HT1080 (cell line): Measurements from ENCODE around the gene ENOX2. TPM values are rescaled to one million over a fixed set of nuclear protein-coding genes. Genes with fewer than 3 reads are reported as not detected.

Experiments
- DNase-seq: peaks from one replicate; pipeline ENCODE4 v3.0.0-alpha.2; 2015; ENCODE audit warnings: low read depth
- total RNA-seq: library from RNA; depleted of rRNA; stranded (reverse); fragments of >200 nt; shearing (Covaris generic); gene quantifications from 2 replicates; pipeline ENCODE4 v1.2.3, GENCODE V29; 2014; rRNA removed

Gene ENOX2
- total RNA-seq, 1 experiment from 2014 or later = 14.1 TPM

DNA sequence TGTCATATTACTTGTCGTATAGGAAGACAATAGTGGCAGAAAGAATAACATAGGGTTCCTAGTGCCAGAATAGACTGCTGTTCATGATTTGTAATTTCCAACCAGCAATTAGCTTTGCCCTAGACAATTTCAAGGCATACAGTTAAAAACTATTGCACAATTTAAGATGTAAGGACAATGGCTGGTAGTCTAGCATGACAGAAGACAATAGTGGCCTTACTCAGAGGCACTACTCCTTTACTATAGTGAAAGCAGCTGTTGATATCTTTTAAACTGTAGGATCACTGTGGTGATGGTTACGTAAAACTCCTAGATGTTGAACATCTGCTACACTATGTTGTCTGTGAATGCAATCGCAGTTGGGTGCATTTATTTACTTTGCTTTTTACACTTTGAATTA, 266.7 kb downstream of the ENOX2 start:
- no peak for DNase-seq

DNA sequence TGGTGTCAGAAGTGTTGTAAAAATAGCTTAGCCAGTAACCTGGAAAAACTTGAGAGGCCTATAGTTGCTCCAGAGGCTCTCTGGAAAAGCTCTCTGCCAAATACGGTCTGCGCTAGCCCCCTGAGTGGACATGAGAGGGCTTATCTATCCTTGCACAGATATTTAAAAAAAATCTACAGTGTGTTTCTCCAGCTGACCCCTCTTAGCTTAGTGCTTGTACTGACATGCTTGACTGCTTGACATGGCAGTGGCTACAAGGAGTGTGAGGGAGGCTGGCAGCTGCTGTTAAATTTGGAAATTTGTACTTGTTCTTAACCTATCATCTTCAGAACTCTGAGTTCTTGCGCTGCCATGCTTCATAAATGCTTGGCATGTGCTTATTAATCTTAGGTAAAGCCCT, 272.0 kb downstream of the ENOX2 start:
- DNase-seq = no peak

DNA sequence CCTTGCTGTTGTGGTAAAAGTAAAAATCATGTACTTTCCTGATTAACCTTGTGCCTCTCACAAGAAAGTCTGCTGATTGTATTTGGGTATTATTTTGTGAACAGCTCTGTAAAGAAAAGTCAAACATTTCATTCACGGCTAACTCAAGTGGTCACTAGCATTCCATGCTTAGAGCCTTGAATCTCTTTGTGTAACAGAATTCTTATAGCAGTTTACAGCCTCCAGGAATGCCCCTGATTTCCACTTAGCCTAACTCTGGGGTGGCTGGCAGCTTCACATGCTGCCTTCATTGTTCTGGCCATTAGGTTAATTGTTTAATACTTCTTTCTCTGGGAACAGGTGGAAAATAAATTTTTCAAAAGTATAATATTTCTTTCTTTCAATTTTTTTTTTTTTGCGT, 274.5 kb downstream of the ENOX2 start:
- DNase-seq = no peak

DNA sequence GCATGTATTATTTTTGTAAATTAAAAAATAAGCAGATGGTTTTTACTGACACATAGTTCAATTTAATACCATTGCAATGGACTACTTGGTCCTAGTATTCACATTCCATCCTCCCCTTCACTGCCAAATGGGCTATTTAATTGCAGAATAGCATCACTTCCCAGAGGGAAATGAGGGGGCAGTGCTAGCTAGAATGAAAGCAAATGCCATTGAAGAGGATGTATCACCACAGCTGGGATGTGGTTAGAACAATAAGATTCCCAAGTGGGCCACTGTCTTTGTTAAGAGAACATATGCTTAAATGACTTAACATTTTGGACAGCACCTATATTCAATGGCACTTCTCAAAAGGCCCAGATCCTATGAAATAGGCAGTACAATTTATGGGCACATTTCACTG, 276.5 kb downstream of the ENOX2 start:
- peak; percentile 1 for DNase-seq

DNA sequence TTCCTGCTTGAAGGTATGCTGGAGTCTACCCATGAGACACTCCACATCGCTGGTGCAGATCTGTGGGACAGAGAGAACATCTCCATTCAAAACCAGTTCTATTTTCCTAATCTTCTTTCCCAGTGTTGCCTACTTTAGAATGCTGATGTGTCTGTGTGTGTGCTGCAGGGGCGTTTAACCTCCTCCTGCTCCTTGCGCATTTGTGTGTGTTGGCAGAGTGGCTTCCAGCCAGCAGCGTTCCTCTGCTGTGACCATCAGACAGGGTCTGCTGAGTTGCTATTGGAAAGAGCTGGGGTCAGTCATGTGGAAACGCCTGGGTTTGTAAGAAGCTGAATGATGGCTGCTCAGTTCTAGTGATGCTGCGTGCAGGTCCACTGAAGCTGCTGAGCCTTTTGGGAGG, 277.6 kb downstream of the ENOX2 start:
- DNase-seq = no peak

DNA sequence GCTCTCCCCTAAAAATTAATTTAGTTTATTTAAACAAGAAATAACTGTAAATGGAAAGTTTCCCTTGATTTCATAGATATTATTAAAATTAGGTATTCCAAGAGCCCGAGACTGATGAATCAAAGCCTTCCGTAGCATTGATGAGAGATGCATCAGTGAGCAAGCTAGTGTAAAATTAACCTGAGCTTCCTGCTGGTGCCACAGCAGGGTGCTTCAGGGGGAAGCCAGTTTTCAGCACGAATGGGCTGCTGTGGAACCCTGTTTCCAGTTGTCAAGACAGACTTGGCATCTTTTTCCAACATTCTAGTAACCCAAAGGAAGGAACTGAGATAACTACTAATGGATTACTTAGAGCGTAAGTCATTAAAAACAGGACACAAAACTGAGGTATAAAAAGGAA, 279.5 kb downstream of the ENOX2 start:
- DNase-seq = no peak

DNA sequence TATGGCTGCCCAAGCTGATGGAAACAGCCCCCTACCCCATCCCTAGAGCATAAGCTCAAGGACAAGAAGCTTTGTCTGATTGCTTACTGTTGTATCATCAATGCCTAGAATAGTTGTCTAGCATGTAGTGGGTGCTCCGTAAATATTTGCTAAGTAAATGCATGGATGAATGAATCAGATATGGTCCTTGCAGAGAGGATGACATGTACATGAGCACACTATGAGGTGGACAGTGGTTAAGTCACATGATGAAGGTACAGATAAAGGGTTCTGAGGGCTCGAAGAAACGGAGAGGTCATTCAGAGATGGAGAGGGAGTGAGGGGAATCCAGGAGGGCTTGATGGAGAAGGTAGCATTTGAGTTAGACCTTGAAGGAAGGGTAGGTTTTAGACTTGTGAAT, 287.1 kb downstream of the ENOX2 start:
- peak; percentile 0 for DNase-seq

DNA sequence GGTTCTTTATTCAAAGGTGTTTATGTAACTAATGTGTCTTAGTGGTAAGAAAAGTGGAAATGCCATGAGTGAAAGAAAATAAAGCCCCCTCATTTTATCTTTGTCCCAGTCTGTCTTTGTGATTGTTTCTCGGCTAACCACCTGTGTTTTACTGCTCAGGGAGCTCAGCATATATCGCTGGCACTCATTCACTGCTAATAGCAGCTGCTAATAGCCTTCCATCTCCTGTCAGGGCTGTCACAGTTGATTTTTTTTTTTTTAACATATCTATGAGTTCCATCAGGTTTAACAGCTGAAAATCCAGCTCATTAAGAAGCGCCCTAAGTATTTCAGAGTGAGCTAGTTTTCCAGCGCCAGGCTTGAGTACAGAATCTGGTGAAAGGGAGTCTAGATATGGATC, 295.6 kb downstream of the ENOX2 start:
- no peak for DNase-seq

DNA sequence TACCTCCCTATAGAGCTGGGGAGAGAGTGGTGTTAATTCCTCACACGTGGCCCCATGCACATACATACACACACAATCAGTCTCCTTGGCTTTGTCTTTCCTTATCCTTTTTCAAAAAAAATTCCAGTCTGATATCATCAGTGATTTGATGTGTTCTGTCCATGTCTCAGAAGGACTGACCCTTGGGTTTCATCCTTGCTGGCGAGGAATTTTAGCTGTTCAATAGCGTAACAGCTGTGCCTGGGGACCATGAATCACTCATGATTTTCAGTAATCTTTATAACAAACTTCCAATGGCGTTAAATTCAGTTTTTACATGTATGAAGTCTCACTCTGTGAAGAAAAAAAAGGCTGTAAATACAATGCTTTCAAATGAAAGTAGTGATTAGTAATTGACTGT, 296.6 kb downstream of the ENOX2 start:
- no peak for DNase-seq

DNA sequence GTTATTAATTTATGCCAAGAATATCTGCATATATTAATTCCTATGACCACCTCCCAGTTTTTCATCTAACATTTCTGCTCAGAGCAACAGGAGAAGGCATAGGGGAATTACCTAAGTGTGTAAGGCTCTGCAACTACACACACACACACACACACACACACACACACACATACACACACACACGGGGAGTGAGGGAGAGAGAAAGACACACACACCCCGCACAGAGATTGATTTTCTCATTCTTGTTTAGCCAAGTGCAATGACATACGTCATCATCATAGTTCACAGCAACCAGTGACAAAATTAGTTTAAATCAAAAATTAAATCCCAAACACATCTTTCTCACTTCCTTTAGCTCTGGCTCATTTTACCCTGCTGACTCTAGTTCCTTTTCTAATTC, 298.1 kb downstream of the ENOX2 start:
- DNase-seq = no peak

DNA sequence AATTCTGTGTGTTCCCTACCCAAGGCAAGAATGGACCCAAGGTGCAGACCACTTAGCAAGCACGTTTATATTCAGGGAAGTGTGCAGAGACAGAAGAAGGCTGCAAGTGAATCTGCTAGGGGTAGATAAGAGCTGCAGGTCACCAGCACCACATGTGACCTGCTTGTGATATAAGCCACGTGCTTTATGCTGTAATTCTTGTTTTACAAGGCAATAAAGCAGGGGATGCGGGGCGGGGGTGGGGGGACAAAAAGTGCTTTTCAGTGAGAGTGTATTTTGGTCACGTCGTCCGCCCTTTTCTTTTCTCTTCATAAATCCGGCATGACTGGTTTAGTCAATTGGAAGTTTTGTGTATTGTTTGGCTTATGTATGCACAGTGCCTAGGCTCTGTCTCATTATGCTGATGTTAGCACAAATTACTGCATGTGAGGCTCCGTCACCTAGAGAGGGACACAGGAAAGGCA, 308.5 kb downstream of the ENOX2 start:
- DNase-seq = no peak

DNA sequence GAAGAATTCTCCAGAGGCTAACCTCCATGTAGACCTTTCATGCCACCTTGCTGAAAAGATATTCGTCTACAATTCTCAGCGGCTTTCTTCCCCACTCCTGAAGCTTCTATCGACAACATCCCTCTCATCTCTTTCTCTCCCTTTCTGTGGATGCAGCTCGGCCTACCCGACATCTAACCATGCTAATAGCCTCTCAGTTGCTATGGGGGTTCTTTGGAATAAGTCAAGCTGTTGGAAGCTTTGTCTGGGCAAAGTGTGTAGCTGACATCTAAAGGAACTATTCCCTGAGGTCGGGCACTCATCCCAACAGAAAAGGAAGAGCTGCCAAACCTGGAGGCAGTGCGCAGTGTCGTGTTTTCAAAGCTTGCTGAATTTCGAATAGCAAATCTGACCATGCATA, 309.1 kb downstream of the ENOX2 start:
- DNase-seq = no peak

DNA sequence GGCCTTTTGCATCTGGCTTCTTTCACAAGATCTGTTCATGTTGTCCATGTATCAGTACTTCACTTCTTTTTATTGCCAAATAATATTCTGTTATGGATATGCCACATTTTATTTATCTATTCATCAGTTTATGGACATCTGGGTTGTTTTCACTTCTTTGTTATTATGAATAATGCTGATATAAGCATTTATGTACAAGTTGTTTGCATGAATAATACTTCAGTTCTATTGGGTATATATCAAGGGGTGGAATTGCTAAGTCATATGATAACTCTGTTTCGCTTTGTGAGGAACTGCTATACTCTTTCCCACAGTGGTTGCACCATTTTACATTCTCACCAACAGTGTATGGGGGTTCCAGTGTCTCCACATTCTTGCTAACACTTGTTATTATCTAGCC, 310.8 kb downstream of the ENOX2 start:
- DNase-seq = no peak

DNA sequence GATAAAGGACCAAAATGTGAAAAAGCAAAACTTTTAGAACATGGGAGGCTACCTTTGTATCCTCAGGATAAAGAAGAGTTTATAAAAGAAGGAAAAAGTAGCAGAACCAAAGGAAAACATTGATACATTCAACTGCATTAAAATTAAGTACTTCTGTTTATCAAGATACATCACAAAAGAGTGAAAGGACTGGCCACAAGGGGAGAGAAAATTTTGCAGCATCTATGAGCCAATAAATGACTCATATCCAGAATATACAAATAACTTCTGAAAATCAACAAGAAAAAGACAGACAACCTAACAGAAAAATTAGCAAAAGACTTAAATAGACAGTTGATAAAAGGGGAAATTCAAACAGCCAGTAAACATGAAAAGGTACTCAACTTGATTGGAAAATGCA, 324.1 kb downstream of the ENOX2 start:
- no peak for DNase-seq

DNA sequence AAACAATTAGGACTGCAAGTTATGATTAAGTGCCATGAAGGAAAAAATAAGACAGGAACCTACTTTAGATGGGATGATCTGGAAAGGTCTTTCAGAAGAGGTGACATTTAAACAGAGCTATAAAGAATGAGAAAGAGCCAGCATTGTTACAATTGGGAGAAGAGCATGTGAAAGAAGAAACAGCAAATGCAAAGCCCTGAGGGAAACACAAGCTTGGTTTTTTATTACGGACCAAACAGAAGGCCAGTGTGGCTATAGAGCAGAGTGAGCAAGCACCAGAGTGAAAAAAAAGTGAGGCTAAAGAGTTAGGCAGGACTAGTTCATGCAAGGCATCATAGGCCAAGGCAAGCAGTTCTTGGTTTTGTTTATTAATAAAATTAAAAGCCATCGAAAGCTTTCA, 325.6 kb downstream of the ENOX2 start:
- DNase-seq = no peak

DNA sequence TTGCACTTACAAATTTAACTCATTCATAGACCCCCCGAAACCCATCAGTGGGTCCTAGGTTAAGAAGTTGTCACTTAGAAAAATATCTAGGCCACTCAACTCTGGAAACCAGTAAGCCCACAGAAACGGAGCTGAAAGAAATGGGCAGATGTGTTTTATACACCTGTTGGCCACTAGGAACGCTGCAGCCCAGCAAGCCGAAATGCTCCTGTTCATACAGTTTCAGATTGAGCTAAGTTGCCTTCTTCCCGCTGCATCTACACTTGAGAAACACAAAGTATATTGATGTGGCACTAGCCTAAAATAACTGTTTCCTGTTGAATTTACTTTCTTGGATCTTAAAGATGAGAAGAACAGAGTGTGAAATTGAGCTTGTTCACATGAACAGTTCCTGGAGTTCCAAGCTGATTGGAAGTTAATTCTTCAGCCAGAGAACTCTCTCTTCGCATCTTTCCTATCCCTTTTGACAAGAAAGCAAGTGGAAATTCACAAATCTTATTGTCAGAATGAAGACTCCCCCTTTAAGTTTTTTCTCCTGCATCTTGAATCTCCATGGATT, 327.1 kb downstream of the ENOX2 start:
- DNase-seq = no peak

Other genes with a start within 250 kb of the ENOX2 start
- not detected in 2 replicates for gene ARHGAP36, start 155.1 kb upstream of the ENOX2 start, total RNA-seq